SK-N-DZ (cell line): Measurements from ENCODE around the gene ZBTB7B.

Source experiments
- DNase-seq: peaks from one replicate; pipeline ENCODE4 v3.0.0-alpha.2; 2015; ENCODE audit warnings: low spot score

ZBTB7B gene

DNA sequence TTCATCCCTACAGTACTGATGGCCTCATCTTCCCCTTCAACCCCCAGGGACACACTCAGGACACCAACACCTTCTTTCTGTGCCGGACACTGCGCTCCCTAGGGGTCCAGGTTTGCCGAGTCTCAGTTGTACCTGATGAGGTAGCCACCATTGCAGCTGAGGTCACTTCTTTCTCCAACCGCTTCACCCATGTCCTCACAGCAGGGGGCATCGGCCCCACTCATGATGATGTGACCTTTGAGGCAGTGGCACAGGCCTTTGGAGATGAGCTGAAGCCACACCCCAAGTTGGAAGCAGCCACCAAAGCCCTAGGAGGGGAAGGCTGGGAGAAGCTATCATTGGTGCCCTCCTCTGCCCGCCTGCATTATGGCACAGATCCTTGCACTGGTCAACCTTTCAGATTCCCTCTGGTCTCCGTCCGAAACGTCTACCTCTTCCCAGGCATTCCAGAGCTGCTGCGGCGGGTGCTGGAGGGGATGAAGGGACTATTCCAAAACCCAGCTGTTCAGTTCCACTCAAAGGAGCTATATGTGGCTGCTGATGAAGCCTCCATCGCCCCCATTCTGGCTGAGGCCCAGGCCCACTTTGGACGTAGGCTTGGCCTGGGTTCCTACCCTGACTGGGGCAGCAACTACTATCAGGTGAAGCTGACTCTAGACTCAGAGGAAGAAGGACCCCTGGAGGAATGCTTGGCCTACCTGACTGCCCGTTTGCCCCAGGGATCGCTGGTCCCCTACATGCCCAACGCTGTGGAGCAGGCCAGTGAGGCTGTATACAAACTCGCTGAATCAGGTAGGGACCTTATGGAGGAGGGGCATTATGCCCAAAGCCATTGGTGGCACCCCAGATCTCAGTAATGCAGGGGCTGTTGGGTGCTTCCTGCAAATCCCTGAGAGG is 14.3 kb upstream of the ZBTB7B start:
- no peak for DNase-seq

DNA sequence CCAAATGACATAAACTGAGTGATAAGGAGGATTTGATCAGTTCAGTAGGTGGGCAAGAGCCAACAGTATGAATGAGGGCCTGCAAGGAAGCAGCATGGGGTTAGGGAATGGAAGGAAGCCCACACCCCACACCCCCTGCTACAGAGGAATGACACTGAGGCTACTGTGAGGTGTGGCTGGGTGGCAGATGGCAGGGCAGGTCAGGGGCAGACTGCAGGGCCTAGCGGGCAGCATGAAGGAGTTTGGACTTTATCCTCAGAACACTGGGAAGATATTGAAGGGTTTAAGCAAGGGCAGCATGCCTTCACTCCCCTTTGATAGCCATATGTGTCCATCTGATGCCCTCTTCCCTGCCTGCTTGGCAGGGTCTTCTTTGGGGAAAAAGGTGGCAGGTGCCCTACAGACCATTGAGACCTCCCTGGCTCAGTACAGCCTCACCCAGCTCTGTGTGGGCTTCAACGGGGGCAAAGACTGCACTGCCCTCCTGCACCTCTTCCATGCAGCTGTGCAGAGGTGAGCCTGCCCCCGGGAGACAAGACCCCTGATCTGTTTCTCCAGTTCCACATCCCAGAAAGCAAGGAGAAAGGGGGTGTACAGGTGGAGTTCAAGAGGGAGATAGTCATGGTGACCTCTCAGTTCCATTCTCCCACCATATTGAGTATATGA is 13.3 kb upstream of the ZBTB7B start:
- DNase-seq = no peak

DNA sequence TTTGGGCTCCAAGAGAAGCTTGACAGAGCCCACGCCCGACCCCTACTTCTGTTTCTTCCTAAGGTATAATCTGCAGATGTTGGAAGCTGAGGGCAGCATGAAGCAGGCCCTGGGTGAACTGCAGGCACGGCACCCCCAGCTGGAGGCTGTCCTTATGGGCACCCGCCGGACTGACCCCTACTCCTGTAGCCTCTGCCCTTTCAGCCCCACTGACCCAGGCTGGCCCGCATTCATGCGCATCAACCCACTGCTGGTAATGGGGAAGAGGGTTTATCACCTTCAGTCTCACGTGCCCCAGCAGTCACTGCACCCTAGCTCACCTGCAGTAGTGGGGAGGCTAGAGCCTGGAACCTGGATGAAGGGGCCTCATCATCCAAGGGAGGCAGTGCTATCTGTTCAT is 12.3 kb upstream of the ZBTB7B start:
- DNase-seq = no peak

DNA sequence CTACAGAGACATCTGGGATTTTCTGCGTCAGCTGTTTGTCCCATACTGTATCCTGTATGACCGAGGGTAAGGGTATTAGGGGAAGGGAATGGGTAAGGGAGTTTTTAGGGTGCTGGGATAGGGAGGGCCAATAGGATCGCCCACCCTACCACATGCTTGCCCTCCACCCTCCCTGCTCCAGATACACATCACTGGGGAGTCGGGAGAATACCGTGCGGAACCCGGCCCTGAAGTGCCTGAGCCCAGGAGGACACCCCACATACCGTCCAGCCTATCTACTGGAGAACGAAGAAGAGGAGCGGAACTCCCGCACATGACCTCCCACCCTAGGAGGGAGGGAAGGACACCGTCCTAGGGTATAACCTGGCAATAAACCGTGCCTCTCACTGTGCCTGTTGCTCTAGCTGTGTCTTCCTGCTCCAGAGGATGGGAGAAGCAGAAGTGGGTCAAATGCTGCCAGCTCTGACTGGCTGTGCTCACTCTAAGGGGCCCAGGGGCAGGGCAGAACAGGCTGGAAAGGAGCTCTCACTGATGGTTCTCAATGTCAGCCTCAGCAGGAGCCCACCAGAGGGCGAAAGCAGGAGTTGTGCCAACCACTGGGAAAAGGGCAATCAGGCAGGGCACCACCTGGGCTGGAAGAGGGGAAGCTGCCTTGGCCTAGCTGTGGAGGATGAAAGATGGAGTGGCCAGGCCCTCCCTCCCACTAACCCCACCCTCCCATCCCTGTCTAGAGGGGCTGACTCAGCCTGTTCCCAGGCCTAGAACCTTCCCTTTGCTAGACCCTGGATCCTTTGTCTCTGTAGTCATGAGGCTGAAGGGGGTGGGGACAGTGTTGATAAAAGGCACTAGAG is 9.7 kb upstream of the ZBTB7B start:
- no peak for DNase-seq

DNA sequence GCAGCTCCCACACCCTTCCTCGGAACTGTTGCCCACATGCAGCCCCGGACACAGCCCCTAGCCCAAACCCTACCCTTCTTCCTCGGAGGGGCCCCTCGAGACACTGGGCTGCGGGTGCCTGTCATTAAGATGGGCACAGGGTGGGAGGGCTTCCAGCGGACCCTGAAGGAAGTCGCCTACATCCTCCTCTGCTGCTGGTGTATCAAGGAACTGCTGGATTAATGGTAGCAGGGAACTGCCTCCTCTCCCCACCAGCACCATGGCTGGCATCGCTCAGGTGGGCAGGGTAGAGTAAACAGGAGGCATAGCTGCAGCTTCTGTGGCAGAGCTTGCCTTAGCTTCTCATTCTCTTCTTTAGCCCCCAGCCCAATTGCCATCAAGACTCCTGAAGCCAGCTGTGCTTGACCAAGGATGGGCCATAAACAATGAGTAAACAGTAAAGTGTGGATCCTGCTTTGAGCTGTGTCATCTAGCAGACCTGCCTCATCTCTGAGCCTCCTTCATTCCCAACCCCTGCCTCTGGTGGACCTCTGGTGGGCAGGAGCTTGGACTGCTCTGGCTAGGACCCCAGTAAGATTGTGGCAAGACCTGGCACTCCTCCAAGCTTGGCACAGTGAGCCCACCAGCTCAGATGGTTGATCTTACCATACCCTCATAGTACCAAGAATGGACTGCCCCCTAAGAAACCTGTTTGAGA is 8.9 kb upstream of the ZBTB7B start, which contains the start of gene LENEP:
Gene LENEP, plus strand, starts transcription at position 15 of the 697 bp plus-strand sequence. Its CDS starts 22 bp downstream, at position 37.
- DNase-seq = no peak

DNA sequence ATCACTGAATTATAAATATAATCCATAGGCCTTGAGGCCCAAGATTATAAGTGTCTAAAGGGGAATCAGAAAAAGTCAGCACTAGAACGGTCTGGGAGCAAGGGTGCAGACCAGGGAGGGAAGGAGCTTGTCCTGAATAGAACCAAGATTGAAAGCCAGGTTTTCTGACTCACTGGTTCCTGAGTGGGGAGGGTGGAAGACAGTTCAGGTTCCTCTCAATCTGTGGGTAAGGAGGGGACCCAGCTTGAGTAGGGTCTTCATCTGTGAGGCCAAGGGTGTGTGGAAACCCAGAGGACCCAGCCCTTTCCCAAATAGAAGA is 8.4 kb upstream of the ZBTB7B start:
- DNase-seq = no peak

DNA sequence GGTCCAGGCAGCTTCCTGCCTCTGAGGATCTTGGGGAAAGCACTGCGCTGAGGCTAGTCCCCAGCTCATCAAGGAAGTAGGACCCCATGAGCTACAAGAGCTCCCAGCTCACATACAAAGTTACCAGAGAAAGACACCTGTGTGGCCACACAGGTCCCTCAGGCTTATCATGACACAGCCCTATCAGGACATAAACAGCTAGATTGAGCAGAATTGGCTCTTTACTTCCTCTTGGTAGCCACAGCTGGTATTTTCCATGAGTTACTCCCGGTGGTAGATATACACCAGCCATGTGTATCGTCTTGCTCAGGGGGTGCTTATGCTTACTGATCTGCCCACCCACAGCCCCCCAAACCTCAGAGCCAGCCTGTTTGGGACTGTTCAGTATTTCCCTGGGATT is 8.0 kb upstream of the ZBTB7B start:
- no peak for DNase-seq

DNA sequence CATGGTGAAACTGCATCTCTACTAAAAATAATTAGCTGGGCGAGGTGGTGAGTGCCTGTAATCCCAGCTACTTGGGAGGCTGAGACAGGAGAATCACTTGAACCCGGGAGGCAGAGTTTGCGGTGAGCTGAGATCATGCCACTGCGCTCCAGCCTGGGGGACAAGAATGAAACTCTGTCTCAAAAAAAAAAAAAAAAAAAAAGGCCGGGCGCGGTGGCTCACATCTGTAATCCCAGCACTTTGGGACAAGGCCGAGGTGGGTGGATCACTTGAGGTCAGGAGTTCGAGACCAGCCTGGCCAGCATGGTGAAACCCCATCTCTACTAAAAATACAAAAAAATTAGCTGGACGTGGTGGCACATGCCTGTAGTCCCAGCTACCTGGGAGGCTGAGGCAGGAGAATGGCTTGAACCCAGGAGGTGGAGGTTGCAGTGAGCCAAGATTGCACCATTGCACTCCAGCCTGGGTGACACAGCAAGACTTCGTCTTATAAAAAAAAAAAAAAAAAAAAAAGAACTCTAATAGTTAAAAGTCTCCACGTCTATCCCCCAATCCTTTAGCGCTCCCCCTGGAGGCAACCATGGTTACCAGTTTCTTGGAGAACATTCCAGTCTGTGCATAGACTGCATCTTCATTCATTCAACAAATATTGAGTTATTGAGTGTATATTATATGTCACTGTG is 7.2 kb upstream of the ZBTB7B start:
- DNase-seq = peak; percentile 72

DNA sequence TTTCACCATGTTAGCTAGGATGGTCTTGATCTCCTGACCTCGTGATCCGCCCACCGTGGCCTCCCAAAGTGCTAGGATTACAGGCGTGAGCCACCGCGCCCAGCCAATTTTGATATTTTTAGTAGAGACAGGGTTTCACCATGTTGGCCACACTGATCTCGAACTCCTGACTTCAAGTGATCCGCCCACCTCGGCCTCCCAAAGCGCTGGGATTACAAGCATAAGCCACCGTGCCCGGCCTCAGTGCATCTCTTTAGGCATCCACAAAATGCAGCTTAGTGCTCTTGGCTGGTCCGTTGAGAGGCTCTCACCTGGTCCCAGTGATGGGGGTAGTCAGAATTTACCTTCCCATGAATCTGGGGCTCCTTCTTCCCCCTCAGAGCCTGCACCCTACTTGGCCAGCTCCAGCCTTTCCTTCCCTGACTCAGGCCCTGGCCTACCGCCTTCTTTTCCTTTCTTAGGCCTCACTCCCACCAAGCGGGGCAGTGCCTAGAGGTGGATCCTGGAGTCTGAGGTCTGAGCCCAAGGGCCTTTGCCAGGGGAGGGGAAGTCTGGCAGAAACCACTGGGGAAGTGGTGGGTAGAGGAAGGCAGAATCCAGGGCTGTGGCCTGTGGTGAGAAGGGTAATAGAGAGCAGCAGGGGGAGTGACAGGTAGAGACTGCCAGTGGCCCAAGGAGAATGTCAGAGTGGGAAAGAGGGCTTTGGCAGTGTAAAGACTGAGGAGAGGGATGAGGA is 5.5 kb upstream of the ZBTB7B start:
- DNase-seq = no peak

DNA sequence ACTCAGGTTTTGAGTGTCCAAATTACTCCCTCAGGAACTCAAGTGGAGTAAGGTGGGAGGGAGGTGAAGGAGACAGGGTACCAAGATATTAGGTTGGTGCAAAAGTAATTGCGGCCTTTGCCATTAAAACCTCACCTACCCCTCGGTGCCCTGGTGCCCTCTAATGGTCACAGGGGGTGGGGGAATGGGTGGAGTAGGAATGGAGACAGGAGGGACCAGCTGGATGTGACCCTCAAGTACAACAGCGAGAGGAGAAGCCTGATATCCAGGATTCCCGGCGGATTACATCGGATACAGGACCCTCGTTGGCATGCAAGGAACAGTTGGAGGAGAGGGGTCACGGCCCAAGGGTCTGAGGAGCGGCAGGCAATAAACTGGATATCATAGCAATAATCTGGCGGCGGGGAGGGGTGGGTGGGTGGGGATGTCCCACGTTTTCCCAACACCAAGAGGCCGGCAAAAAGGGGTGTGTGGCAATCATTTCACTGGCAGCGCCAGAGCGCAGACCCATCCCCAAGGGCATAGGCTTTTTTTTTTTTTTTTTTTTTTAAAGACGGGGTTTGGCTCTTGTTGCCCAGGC is 4.3 kb upstream of the ZBTB7B start:
- DNase-seq = no peak

DNA sequence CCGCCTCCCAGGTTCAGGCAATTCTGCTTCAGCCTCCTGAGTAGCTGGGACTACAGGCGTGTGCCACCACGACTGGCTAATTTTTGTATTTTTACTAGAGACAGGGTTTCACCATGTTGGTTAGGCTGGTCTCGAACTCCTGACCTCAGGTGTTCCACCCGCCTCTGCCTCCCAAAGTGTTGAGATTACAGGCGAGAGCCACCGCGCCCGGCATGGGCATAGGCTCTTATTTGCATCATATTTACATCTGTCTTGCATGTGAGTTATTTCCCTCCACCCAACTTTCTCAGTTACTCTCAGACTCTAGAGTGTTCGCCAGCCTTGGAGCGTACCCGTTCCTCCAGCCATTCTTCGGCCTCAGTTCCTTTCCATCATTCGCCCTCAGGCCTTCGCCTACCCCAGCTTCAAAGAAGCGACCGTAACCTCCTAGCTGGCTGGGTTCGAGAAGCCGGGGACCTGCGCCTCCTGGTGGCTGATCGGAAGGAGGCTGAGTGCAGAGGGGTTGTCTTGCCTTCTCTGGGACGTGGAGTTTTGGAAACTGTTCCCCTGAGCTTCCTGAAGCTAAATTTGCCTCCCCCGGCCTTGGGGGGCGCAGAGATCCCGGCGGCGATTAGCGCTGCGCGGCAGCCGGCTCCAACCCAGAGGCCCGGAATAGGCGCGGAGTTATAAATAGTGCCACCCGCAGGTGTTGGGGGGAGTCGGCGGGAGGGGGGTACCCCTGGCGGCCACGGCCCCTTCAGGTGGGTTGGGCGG is 3.6 kb upstream of the ZBTB7B start:
- DNase-seq = peak; percentile 90

DNA sequence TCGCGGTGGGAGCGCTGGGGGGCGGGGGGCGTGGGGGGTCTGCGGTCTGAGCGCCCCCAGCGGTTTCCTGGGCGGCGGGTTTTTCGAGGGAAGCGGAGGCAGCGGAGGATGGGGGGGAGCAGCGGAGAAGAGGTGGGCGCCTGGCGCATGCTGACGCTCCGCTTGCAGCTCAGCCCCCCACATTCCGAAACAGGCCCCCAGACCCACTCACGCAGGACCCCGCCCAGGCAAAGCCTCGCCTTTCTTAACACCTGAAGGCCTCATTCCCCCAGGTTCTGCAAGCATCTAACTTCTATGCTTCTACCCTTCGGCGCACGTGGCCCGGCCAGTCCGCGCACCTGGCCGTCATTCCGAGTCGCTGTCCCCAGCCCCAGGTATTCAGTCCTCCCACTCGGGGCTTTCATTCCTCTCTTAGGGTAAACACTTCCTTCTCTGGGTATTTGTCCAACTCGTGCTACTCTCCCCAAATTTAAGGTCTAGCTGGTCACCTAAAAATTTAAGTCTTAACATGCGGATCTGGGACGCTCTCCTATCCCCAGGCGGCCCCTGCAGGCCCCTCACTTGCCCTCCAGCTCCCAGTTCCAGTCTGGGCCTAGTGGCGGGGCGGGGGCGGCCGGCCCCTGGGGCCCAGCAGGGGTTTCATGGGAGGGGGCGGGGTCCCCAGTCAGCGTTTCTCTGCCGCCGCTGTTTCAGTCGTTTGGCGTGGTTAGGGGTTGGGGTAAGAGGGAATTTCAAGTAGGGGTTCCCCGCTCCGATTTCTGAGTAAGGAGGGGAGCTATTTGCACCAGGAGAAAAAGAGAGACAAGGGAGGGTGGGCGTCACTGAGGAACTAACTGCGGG is 2.8 kb upstream of the ZBTB7B start:
- peak; percentile 64 for DNase-seq

DNA sequence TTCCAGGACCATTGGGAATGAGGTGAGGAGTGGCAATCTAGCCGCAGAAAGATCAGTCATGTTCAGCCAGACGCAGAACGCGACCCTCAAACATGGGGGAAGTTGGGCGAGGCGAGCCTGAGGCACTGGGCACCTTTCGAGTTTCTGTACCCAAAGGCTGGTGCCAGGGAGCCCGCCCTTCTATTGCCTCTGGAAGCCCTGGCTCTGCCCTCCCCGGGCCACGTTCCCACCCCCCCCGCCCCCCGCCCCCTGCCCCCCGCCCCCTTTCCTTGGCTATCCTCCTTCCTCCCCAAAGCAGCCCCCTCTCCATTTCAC is 2.2 kb upstream of the ZBTB7B start:
- DNase-seq = peak; percentile 61

DNA sequence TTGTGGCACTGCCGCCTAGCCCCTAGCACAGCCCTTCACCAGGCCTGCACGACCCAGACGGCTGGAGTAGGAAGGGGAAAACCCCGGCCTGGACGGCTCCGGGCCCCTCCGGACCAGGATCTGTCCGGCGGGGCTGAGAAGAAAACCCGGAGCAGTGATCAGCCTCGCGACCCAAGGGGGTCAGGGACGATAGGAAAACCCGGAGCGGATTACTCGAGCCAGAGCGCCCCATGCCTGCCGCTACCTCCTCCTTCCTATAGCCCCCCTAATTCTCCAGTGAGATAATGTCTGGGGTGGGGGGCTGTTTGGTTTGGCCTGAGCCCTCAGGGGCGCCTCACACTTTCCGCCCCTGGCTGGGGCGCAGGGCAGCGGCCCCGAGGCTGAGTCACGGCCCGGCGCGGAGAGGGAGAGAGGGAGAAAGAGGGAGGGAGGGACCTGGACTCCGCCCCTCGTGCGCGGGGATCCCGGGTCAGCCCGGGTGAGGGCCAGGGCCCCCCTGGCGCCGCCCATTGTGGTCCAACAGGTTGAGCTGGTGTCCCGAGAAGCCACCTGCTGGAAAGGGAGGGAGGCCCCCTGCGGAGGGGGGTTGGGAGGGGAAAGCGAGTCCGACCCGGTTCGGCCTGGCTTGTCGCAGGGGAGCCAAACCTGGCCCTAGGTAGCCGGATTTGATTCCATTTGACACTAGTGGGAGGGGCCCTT is 1.7 kb upstream of the ZBTB7B start:
- DNase-seq = peak; percentile 96

DNA sequence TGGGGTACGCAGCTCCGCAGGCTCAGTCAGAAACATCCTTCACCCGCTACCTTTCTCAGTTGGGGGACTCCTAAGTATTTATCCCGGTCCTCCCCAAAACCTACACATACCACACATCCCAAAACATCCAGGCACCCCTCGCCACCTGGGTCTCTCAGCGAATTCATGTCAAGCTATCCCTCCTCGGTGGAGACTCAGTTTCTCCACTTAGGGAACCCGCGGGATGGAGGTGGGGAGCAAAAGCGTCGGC is 1.3 kb upstream of the ZBTB7B start:
- DNase-seq = no peak

DNA sequence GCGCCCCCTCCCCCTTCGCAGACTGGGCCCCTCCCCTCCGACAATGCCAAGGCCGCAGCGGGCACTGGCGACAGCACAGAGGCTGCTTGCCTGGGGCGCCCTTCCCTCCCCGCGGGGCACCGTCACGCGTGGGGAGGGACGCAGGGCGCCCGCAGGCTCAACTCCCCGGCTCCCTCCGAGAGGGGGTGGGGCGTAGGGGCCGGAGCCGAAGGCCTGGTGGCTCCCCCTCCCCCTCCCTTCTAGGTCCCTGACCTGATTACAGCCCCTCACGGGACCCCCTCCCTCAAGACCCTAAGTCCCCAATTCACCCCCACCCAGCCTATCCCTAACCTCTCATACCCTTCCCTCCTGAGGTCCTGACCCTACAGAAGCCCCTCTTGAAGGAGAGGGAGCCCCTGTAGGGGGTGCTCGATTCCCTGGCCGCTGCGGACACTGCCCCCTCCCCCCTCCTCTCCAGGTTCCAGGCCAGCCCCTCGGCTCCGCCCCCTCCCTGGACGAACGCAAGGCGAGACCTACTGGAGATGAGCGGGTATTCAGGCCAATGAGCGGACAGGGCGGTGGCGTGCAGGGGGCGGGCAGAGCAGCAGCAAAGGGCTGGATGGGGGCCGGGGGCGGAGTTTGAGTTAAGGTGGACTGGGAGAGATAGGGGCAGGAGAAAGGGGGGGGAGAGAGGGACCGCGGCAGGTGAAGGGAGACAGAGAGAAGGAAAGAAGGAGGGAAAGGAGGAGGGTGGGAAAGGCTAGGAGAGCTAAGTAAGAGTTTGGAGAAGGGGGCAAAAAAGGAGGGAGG is 733 bp upstream of the ZBTB7B start:
- DNase-seq = peak; percentile 99

DNA sequence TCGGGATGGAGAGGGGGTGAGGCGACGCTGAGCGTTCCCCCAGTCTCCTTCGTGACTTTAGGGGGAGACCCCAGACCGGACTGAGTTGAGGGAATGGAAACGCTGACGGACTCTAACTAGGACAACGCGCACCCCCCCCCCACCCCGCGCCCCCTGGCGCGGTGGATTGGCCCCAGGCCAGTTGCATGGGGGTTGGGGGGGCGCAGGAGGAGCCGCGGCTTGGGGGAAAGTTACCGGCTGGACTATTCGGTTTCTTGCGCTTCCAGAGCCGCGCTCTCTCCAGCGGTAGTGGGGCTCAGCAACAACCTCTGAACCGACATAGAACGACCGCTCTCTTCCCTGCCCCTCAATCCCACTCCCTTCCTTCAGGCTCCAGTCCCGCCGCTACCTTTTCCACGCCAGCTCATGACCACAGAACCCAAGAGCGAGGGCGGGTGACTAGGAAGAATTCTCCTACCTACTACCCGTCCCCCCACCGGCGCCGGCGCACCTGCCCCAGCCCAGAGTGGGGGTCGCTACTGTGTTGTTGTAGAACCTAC is 694 bp downstream of the ZBTB7B start:
- DNase-seq = no peak
